Measurements from ENCODE around the gene IFNA6. TPM values are rescaled to one million over a fixed set of nuclear protein-coding genes. Genes with fewer than 3 reads are reported as not detected.

IFNA6 gene
- total and polyA plus RNA-seq, 4 donors, result not detected

GRCh38 chr9:21331676-21332402 lies 18.8 kb downstream of the IFNA6 start:
- Histone ChIP-seq H3K9me3 (ENCODE audit: control insufficient read depth, insufficient read depth, low read length) (no peaks in the 10 kb centered on the region), H3K27me3 (ENCODE audit: control insufficient read depth, insufficient read depth, low read length) (no peaks in the 10 kb centered on the region), H3K4me3 (ENCODE audit: low read depth, low read length) (no peak overlapping the region), H3K27ac (ENCODE audit: low read depth, low read length) (no peak overlapping the region), H3K4me1 (ENCODE audit: control insufficient read depth, insufficient read depth, low read length) (no peaks in the 10 kb centered on the region), H3K36me3 (ENCODE audit: control insufficient read depth, insufficient read depth, low read length) (no peaks in the 10 kb centered on the region)
- no CpG with 5 or more reads among the region's 5 CpGs for WGBS (ENCODE audit: insufficient coverage)
- DNase-seq (ENCODE audit: low read depth in 4 of 6, low spot score in 6 of 6), result no peak

- DNase-seq (ENCODE audit: low read depth in 4 of 6, low spot score in 6 of 6), result peak in 2 of 6 donors; percentile 63 to 83
- Histone ChIP-seq H3K4me1 (ENCODE audit: control insufficient read depth, insufficient read depth, low read length) (no peaks in the 10 kb centered on the region), H3K27me3 (ENCODE audit: control insufficient read depth, insufficient read depth, low read length) (no peaks in the 10 kb centered on the region), H3K4me3 (ENCODE audit: low read depth, low read length) (no peak overlapping the region), H3K36me3 (ENCODE audit: control insufficient read depth, insufficient read depth, low read length) (peaks cover 9% of the 10 kb centered on the region), H3K27ac (ENCODE audit: low read depth, low read length) (no peak overlapping the region), H3K9me3 (ENCODE audit: control insufficient read depth, insufficient read depth, low read length) (no peaks in the 10 kb centered on the region)
- no CpG with 5 or more reads among the region's 2 CpGs for WGBS (ENCODE audit: insufficient coverage)
These were observed 24.1 kb downstream of the IFNA6 start for GRCh38 chr9:21326526-21327139.

- WGBS (ENCODE audit: insufficient coverage), result no CpG with 5 or more reads among the region's 4 CpGs
- Histone ChIP-seq H3K27ac (ENCODE audit: low read depth, low read length) (no peak overlapping the region), H3K4me3 (ENCODE audit: low read depth, low read length) (no peak overlapping the region), H3K36me3 (ENCODE audit: control insufficient read depth, insufficient read depth, low read length) (peaks cover 9% of the 10 kb centered on the region), H3K9me3 (ENCODE audit: control insufficient read depth, insufficient read depth, low read length) (no peaks in the 10 kb centered on the region), H3K4me1 (ENCODE audit: control insufficient read depth, insufficient read depth, low read length) (no peaks in the 10 kb centered on the region), H3K27me3 (ENCODE audit: control insufficient read depth, insufficient read depth, low read length) (no peaks in the 10 kb centered on the region)
- DNase-seq (ENCODE audit: low read depth in 4 of 6, low spot score in 6 of 6), result no peak
These were observed 26.6 kb downstream of the IFNA6 start for GRCh38 chr9:21324047-21324446.

GRCh38 chr9:21322911-21323461 lies 27.7 kb downstream of the IFNA6 start:
- Histone ChIP-seq H3K4me1 (ENCODE audit: control insufficient read depth, insufficient read depth, low read length) (no peaks in the 10 kb centered on the region), H3K9me3 (ENCODE audit: control insufficient read depth, insufficient read depth, low read length) (no peaks in the 10 kb centered on the region), H3K4me3 (ENCODE audit: low read depth, low read length) (no peak overlapping the region), H3K27ac (ENCODE audit: low read depth, low read length) (no peak overlapping the region), H3K36me3 (ENCODE audit: control insufficient read depth, insufficient read depth, low read length) (peaks cover 9% of the 10 kb centered on the region), H3K27me3 (ENCODE audit: control insufficient read depth, insufficient read depth, low read length) (no peaks in the 10 kb centered on the region)
- peak in 1 of 6 donors; percentile 30 for DNase-seq (ENCODE audit: low read depth in 4 of 6, low spot score in 6 of 6)
- 87% methylated on average over 5 of the region's 5 CpGs for WGBS (ENCODE audit: insufficient coverage)

GRCh38 chr9:21320465-21320864 lies 30.2 kb downstream of the IFNA6 start:
- WGBS (ENCODE audit: insufficient coverage), result no CpG with 5 or more reads among the region's 2 CpGs
- H3K27ac ChIP-seq (ENCODE audit: low read depth, low read length), result no peak overlapping the region
- no peaks in the 10 kb centered on the region for H3K4me1 ChIP-seq (ENCODE audit: control insufficient read depth, insufficient read depth, low read length)
- peaks cover 9% of the 10 kb centered on the region for H3K36me3 ChIP-seq (ENCODE audit: control insufficient read depth, insufficient read depth, low read length)
- peak in 1 of 6 donors; percentile 44 for DNase-seq (ENCODE audit: low read depth in 4 of 6, low spot score in 6 of 6)
- H3K27me3 ChIP-seq (ENCODE audit: control insufficient read depth, insufficient read depth, low read length), result no peaks in the 10 kb centered on the region
- no peaks in the 10 kb centered on the region for H3K9me3 ChIP-seq (ENCODE audit: control insufficient read depth, insufficient read depth, low read length)
- no peak overlapping the region for H3K4me3 ChIP-seq (ENCODE audit: low read depth, low read length)

- Histone ChIP-seq H3K4me3 (ENCODE audit: low read depth, low read length) (no peak overlapping the region), H3K4me1 (ENCODE audit: control insufficient read depth, insufficient read depth, low read length) (no peaks in the 10 kb centered on the region), H3K9me3 (ENCODE audit: control insufficient read depth, insufficient read depth, low read length) (peaks cover 2% of the 10 kb centered on the region), H3K27me3 (ENCODE audit: control insufficient read depth, insufficient read depth, low read length) (no peaks in the 10 kb centered on the region), H3K36me3 (ENCODE audit: control insufficient read depth, insufficient read depth, low read length) (peaks cover 4% of the 10 kb centered on the region), H3K27ac (ENCODE audit: low read depth, low read length) (no peak overlapping the region)
- peak in 5 of 6 donors; percentile 24 to 90 (median 52) for DNase-seq (ENCODE audit: low read depth in 4 of 6, low spot score in 6 of 6)
- 22% methylated on average over 1 of the region's 7 CpGs for WGBS (ENCODE audit: insufficient coverage)
These were observed 32.4 kb downstream of the IFNA6 start for GRCh38 chr9:21317956-21318923.

GRCh38 chr9:21316860-21317259 lies 33.8 kb downstream of the IFNA6 start:
- peaks cover 2% of the 10 kb centered on the region for H3K9me3 ChIP-seq (ENCODE audit: control insufficient read depth, insufficient read depth, low read length)
- no peaks in the 10 kb centered on the region for H3K4me1 ChIP-seq (ENCODE audit: control insufficient read depth, insufficient read depth, low read length)
- 17% methylated on average over 1 of the region's 3 CpGs for WGBS (ENCODE audit: insufficient coverage)
- peaks cover under 1% of the 10 kb centered on the region for H3K36me3 ChIP-seq (ENCODE audit: control insufficient read depth, insufficient read depth, low read length)
- H3K27me3 ChIP-seq (ENCODE audit: control insufficient read depth, insufficient read depth, low read length), result no peaks in the 10 kb centered on the region
- no peak overlapping the region for H3K27ac ChIP-seq (ENCODE audit: low read depth, low read length)
- no peak overlapping the region for H3K4me3 ChIP-seq (ENCODE audit: low read depth, low read length)
- peak in 1 of 6 donors; percentile 29 for DNase-seq (ENCODE audit: low read depth in 4 of 6, low spot score in 6 of 6)

- Histone ChIP-seq H3K4me3 (ENCODE audit: low read depth, low read length) (no peak overlapping the region), H3K27me3 (ENCODE audit: control insufficient read depth, insufficient read depth, low read length) (no peaks in the 10 kb centered on the region), H3K36me3 (ENCODE audit: control insufficient read depth, insufficient read depth, low read length) (no peaks in the 10 kb centered on the region), H3K9me3 (ENCODE audit: control insufficient read depth, insufficient read depth, low read length) (peaks cover 2% of the 10 kb centered on the region), H3K4me1 (ENCODE audit: control insufficient read depth, insufficient read depth, low read length) (no peaks in the 10 kb centered on the region), H3K27ac (ENCODE audit: low read depth, low read length) (no peak overlapping the region)
- 58% methylated on average over 3 of the region's 8 CpGs for WGBS (ENCODE audit: insufficient coverage)
- DNase-seq (ENCODE audit: low read depth in 4 of 6, low spot score in 6 of 6), result no peak
These were observed 34.5 kb downstream of the IFNA6 start for GRCh38 chr9:21316032-21316842.

GRCh38 chr9:21314152-21314551 lies 36.5 kb downstream of the IFNA6 start:
- no CpG with 5 or more reads among the region's 2 CpGs for WGBS (ENCODE audit: insufficient coverage)

More at GRCh38 chr9:21314152-21314551, 36.5 kb downstream of the IFNA6 start:
- Histone ChIP-seq H3K4me1 (ENCODE audit: control insufficient read depth, insufficient read depth, low read length) (no peaks in the 10 kb centered on the region), H3K27me3 (ENCODE audit: control insufficient read depth, insufficient read depth, low read length) (no peaks in the 10 kb centered on the region), H3K27ac (ENCODE audit: low read depth, low read length) (no peak overlapping the region), H3K36me3 (ENCODE audit: control insufficient read depth, insufficient read depth, low read length) (no peaks in the 10 kb centered on the region), H3K9me3 (ENCODE audit: control insufficient read depth, insufficient read depth, low read length) (peaks cover 2% of the 10 kb centered on the region), H3K4me3 (ENCODE audit: low read depth, low read length) (no peak overlapping the region)
- no peak for DNase-seq (ENCODE audit: low read depth in 4 of 6, low spot score in 6 of 6)
